Loucy (cell line): ENCODE data around the gene VANGL1.

Source experiments
- H2AFZ ChIP-seq: fragments of 200-600 bp; sonication (generic); 2 replicates; pipeline ENCODE4 v1.6.0; 2016; ENCODE audit warnings: antibody characterized with exemption, mild to moderate bottlenecking, low read length, moderate library complexity
- H3F3A ChIP-seq: fragments of 200-600 bp; 2 replicates; pipeline ENCODE4 v1.6.0; 2016; ENCODE audit warnings: antibody characterized with exemption, low read depth, mild to moderate bottlenecking
- H3K27me3 ChIP-seq: fragments of 200-600 bp; sonication (generic); 2 replicates; pipeline ENCODE4 v1.6.1; 2014; ENCODE audit warnings: low read length, mild to moderate bottlenecking; ENCODE audit not compliant: insufficient read depth, poor library complexity, severe bottlenecking
- H3K36me3 ChIP-seq: fragments of 200-600 bp; sonication (generic); 2 replicates; pipeline ENCODE4 v1.6.1; 2016; ENCODE audit warnings: low read length; ENCODE audit not compliant: insufficient read depth
- H3K4me1 ChIP-seq: fragments of 200-600 bp; sonication (generic); 2 replicates; pipeline ENCODE4 v1.5.1; 2014; ENCODE audit warnings: low read length, mild to moderate bottlenecking; ENCODE audit not compliant: insufficient read depth, poor library complexity, severe bottlenecking
- H3K4me2 ChIP-seq: fragments of 200-600 bp; sonication (generic); 2 replicates; pipeline ENCODE4 v1.6.0; 2014; ENCODE audit warnings: antibody characterized with exemption, low read length, low read depth, mild to moderate bottlenecking; ENCODE audit not compliant: poor library complexity, severe bottlenecking
- H3K4me3 ChIP-seq: fragments of 200-600 bp; sonication (generic); 2 replicates; pipeline ENCODE4 v1.5.1; 2014; ENCODE audit warnings: low read length, mild to moderate bottlenecking, mixed read lengths; ENCODE audit not compliant: poor library complexity, severe bottlenecking
- H3K79me2 ChIP-seq: fragments of 200-600 bp; sonication (generic); 2 replicates; pipeline ENCODE4 v1.6.1; 2014; ENCODE audit warnings: low read length; ENCODE audit not compliant: insufficient read depth
- H3K9ac ChIP-seq: fragments of 200-600 bp; sonication (generic); 2 replicates; pipeline ENCODE4 v1.6.0; 2014; ENCODE audit warnings: mild to moderate bottlenecking, low read depth, low read length, moderate library complexity; ENCODE audit not compliant: poor library complexity, severe bottlenecking
- H3K9me2 ChIP-seq: fragments of 200-600 bp; sonication (generic); replicated peaks from 2 replicates; pipeline ENCODE4 v1.6.1; 2016; ENCODE audit warnings: low read depth, low read length, mixed read lengths
- H3K9me3 ChIP-seq: fragments of 200-600 bp; sonication (generic); 2 replicates; pipeline ENCODE4 v1.6.1; 2014; ENCODE audit warnings: mild to moderate bottlenecking, antibody characterized with exemption, low read length, low read depth; ENCODE audit not compliant: insufficient read depth
- H4K20me1 ChIP-seq: fragments of 200-600 bp; sonication (generic); 2 replicates; pipeline ENCODE4 v1.6.0; 2014; ENCODE audit warnings: antibody characterized with exemption, low read length, mild to moderate bottlenecking; ENCODE audit not compliant: insufficient read depth, poor library complexity, severe bottlenecking
- CTCF ChIP-seq: fragments of 200-600 bp; sonication (generic); conservative IDR thresholded peaks from 2 replicates; pipeline ENCODE4 v1.5.1; 2014; ENCODE audit warnings: mild to moderate bottlenecking, antibody characterized with exemption, low read length
- EZH2phosphoT487 ChIP-seq: fragments of 200-600 bp; IDR thresholded peaks from 2 replicates; pipeline ENCODE4 v1.6.1; 2018; ENCODE audit warnings: antibody characterized with exemption, mild to moderate bottlenecking, moderate library complexity, borderline replicate concordance

VANGL1 gene

GRCh38 chr1:115647507-115647906, 5.7 kb downstream of the VANGL1 start:
- H3K79me2 ChIP-seq, result peaks cover 97% of the 10 kb centered on the region
- no peaks in the 10 kb centered on the region for H3K27me3 ChIP-seq
- H3K9me2 ChIP-seq, result no peaks in the 10 kb centered on the region
- TF ChIP-seq CTCF (peak; percentile 38), EZH2phosphoT487 (no peak)
- 0 out of 2 replicates have a peak, but pooled peaks cover 5% of the 10 kb centered on the region for H3F3A ChIP-seq
- no peak overlapping the region for H2AFZ ChIP-seq
- peak overlapping the region; percentile 88 for H3K4me3 ChIP-seq
- H3K4me1 ChIP-seq, result peaks cover 85% of the 10 kb centered on the region
- peak overlapping the region; percentile 98 for H3K4me2 ChIP-seq
- H4K20me1 ChIP-seq, result peaks cover 38% of the 10 kb centered on the region
- H3K36me3 ChIP-seq, result peaks cover 18% of the 10 kb centered on the region
- H3K9ac ChIP-seq, result peak overlapping the region; percentile 63
- no peaks in the 10 kb centered on the region for H3K9me3 ChIP-seq

- Histone ChIP-seq H3K27me3 (no peaks in the 10 kb centered on the region), H3K4me1 (peaks cover 83% of the 10 kb centered on the region), H3K4me3 (peak overlapping the region; percentile 88), H3K4me2 (peak overlapping the region; percentile 98), H3K36me3 (peaks cover 23% of the 10 kb centered on the region), H2AFZ (no peak overlapping the region), H4K20me1 (peaks cover 36% of the 10 kb centered on the region), H3K9me2 (no peaks in the 10 kb centered on the region), H3K9me3 (no peaks in the 10 kb centered on the region), H3K9ac (peak overlapping the region; percentile 63), H3K79me2 (peaks cover 98% of the 10 kb centered on the region), H3F3A (0 out of 2 replicates have a peak, but pooled peaks cover 5% of the 10 kb centered on the region)
- no peak for TF ChIP-seq EZH2phosphoT487
- TF ChIP-seq CTCF, result no peak
These were observed 6.3 kb downstream of the VANGL1 start for GRCh38 chr1:115647919-115648650.

- H3K4me3 ChIP-seq, result peak overlapping the region; percentile 88
- H3K36me3 ChIP-seq, result peaks cover 33% of the 10 kb centered on the region
- peaks cover 98% of the 10 kb centered on the region for H3K79me2 ChIP-seq
- peaks cover 81% of the 10 kb centered on the region for H3K4me1 ChIP-seq
- no peak for TF ChIP-seq EZH2phosphoT487
- TF ChIP-seq CTCF, result no peak
- 0 out of 2 replicates have a peak, but pooled peaks cover 5% of the 10 kb centered on the region for H3F3A ChIP-seq
- no peaks in the 10 kb centered on the region for H3K9me3 ChIP-seq
- no peak overlapping the region for H2AFZ ChIP-seq
- peaks cover 27% of the 10 kb centered on the region for H4K20me1 ChIP-seq
- H3K27me3 ChIP-seq, result no peaks in the 10 kb centered on the region
- peak overlapping the region; percentile 98 for H3K4me2 ChIP-seq
- peak overlapping the region; percentile 63 for H3K9ac ChIP-seq
- H3K9me2 ChIP-seq, result no peaks in the 10 kb centered on the region
These were observed 7.2 kb downstream of the VANGL1 start for GRCh38 chr1:115648717-115649691.
